RWPE1 (cell line): ENCODE data around the gene ERP44.

Source experiments
- CTCF ChIA-PET: fragments of 350-600 bp; sonication (Branson Sonifier 250); formaldehyde crosslinking; extraction: SDS; loops from one replicate; lab custom pipeline; 2021; lab: Yijun Ruan, JAX
- POLR2A ChIA-PET: fragments of 400-600 bp; formaldehyde crosslinking; extraction: SDS; loops from one replicate; lab custom pipeline; 2020; ENCODE audit warnings: antibody characterized with exemption; ENCODE audit not compliant: low non-redundant PET; lab: Yijun Ruan, JAX
- DNase-seq: peaks from one replicate; pipeline ENCODE4 v3.0.0; 2012; ENCODE audit warnings: low spot score
- H3K27ac ChIP-seq: fragments of 450-650 bp; 2 replicates; pipeline ENCODE4 v1.5.1; 2017
- TF ChIP-seq, protein P1 (sequence below): fragments of 450-650 bp; conservative IDR thresholded peaks from 2 replicates; pipeline ENCODE4 v1.5.1; 2017; ENCODE audit warnings: low read depth, mild to moderate bottlenecking

ERP44 gene

DNA sequence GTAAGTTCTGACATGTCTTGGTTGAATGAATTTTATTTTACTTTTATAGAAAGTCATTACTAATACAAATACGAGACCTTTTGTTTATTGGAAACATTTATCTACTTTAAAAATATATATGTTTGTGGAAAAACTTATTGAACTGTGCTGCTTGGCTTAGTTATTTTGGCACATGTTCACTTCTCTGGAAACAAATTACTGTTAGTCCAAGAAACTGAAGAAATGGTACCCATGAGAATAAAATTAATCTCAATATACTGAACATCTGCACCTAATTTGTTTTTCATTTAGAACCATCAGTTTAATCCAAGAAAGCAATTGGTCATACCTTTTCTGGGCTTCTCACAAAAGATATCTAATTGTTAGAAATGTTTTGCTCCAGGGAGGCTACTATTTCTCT lies 32.4 kb upstream of the ERP44 start:
- no peak overlapping the region for H3K27ac ChIP-seq
- TF ChIP-seq, protein P1, sequence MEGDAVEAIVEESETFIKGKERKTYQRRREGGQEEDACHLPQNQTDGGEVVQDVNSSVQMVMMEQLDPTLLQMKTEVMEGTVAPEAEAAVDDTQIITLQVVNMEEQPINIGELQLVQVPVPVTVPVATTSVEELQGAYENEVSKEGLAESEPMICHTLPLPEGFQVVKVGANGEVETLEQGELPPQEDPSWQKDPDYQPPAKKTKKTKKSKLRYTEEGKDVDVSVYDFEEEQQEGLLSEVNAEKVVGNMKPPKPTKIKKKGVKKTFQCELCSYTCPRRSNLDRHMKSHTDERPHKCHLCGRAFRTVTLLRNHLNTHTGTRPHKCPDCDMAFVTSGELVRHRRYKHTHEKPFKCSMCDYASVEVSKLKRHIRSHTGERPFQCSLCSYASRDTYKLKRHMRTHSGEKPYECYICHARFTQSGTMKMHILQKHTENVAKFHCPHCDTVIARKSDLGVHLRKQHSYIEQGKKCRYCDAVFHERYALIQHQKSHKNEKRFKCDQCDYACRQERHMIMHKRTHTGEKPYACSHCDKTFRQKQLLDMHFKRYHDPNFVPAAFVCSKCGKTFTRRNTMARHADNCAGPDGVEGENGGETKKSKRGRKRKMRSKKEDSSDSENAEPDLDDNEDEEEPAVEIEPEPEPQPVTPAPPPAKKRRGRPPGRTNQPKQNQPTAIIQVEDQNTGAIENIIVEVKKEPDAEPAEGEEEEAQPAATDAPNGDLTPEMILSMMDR = no peak
- DNase-seq = no peak
- POLR2A ChIA-PET = no interaction called here
- CTCF ChIA-PET = interaction anchor here (0.6 kb wide), 1 partner anchor 1596 kb away, joined by 3 read pairs; no protein-coding TSS in a partner anchor

DNA sequence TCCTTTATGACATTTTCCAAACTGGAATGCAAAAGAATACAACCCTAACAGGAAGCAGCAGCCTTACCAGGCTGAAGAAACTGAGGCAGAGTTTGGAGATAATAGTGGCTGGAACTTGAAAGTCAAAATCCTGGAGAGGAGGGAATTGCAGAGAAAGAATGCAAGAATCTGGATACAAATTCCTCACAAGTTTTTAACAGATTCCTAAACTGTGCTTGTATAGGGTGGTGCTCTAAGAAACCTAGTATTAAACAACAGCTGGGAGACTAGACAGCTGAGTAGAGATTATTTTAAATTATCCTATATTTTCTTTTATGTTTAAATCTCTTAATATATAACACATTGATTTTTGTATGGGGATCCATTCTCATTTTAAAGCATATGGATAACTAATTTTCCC lies 31.0 kb upstream of the ERP44 start:
- DNase-seq = no peak
- TF ChIP-seq, protein P1 = no peak
- ChIA-PET POLR2A (no interaction called here), CTCF (interaction anchor here (0.6 kb wide), 1 partner anchor 43 kb away, joined by 3 read pairs; no protein-coding TSS in a partner anchor)
- no peak overlapping the region for H3K27ac ChIP-seq

DNA sequence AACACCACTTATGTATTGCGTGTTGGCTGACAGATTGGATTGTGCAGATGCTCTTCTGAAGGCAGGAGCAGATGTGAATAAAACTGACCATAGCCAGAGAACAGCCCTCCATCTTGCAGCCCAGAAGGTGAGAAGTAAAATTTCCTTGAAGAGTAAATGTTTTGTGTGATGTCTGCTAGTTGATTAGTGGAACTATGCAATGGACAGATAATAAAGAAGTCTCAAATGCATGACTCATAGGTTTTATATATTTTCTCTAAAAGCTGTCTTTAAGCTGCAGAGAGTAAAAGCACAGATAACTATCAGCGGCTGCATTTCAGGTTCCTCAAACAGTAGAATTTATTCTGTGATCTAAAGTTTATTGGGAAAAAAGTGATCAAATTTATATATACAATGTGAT lies 27.6 kb upstream of the ERP44 start:
- H3K27ac ChIP-seq = no peak overlapping the region
- POLR2A ChIA-PET = no interaction called here
- DNase-seq = no peak
- CTCF ChIA-PET = no interaction called here
- TF ChIP-seq, protein P1 = no peak

DNA sequence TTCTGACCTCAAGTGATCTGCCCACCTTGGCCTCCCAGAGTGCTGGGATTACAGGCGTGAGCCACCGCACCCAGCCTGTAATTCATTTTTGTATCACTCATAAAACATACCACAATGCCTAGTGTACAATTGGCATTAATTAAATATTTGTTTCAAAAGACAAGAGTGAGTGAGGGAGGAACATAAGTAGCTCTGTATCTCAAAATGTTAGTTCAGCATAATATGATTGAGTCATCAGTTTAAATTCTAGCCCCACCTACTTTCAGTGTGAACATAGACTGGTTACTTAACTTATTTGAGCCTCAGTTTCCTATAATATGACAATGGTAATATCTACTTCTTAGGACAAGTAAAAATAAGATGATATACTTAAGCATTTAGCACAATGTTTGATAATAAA lies 27.1 kb upstream of the ERP44 start:
- CTCF ChIA-PET = no interaction called here

DNA sequence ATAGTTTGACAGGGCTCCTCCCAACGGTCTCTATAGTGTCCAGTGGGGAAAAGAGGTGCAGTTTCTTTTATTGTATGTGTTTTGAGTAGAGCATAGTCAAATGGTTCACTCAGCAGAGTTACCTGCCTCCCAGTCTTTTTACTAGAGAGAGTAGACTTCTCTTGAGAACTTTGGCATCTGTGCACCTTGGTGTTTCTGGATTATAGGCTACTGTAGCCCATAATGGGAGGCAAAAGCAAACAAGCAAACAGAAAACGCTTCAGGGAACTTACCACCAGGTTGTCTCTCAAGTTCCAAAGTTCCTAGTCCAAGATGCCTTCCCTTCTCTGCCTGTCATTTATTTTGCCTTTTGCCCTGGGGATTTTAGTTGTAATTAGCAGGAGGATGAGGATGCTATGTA lies 26.4 kb upstream of the ERP44 start:
- TF ChIP-seq, protein P1 = no peak
- DNase-seq = no peak
- H3K27ac ChIP-seq = no peak overlapping the region
- ChIA-PET CTCF (no interaction called here), POLR2A (no interaction called here)

More for the DNA sequence above, 27.1 kb upstream of the ERP44 start:
- DNase-seq = no peak
- POLR2A ChIA-PET = no interaction called here
- no peak overlapping the region for H3K27ac ChIP-seq
- TF ChIP-seq, protein P1 = no peak

DNA sequence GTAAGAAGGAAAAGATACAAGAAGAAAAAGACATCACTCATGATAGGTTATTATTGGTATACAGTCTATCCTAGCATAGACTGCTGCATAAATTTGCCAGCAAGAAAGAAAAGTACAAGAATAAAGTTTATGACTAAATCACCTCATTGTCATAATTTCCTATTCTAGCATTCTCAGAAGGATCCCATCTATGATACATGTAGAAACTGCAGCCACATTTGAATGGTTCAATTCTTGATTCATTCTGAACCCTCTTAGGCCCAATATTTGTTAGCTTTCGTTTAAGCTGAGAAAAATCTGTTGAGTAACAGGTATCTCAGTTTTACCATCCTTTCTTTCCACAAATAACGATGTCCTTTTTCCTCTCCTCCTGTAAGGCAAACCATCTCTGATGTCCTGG lies 21.5 kb upstream of the ERP44 start:
- H3K27ac ChIP-seq = no peak overlapping the region
- CTCF ChIA-PET = no interaction called here
- POLR2A ChIA-PET = no interaction called here
- TF ChIP-seq, protein P1 = no peak
- DNase-seq = no peak
